AG10803 (cell line): ENCODE results near the gene ZNF236.

ENCODE experiments used
- DNase-seq: peaks from one replicate; pipeline ENCODE4 v3.0.0; 2010; ENCODE audit warnings: low read depth
- H3K4me3 ChIP-seq: 2 replicates; pipeline ENCODE4 v1.5.1; 2011; ENCODE audit warnings: mild to moderate bottlenecking, low read length, control low read depth
- CTCF ChIP-seq: conservative IDR thresholded peaks from 2 replicates; pipeline ENCODE4 v1.5.1; 2011; ENCODE audit warnings: mild to moderate bottlenecking, low read length, control low read depth, inconsistent platforms

ZNF236 gene

GRCh38 chr18:76905821-76906220, 83.5 kb downstream of the ZNF236 start:
- H3K4me3 ChIP-seq: no peak overlapping the region
- TF ChIP-seq CTCF: no peak

GRCh38 chr18:76908277-76908676, 85.9 kb downstream of the ZNF236 start:
- no peak for DNase-seq
- H3K4me3 ChIP-seq: no peak overlapping the region
- no peak for TF ChIP-seq CTCF

More at GRCh38 chr18:76905821-76906220, 83.5 kb downstream of the ZNF236 start:
- DNase-seq: no peak

DNA sequence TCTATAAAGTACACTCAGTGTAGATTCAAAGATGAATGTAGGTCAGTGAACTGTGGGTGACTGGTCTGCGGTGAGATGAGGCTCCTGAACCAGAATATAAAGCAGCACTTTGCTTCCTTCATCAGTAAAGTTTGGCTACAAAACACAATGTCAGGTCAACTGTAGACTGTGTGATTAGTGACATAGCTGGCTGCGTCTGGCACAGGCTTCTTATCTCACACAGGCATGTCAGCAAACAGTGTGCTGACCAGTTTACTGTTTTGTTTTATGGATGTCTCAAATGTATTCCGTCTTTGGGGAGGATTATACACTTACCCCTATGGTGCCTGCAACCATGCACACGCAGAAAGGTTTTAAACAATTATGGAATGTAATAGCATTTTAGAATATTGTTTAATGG, 87.1 kb downstream of the ZNF236 start:
- DNase-seq: no peak
- no peak overlapping the region for H3K4me3 ChIP-seq
- no peak for TF ChIP-seq CTCF

DNA sequence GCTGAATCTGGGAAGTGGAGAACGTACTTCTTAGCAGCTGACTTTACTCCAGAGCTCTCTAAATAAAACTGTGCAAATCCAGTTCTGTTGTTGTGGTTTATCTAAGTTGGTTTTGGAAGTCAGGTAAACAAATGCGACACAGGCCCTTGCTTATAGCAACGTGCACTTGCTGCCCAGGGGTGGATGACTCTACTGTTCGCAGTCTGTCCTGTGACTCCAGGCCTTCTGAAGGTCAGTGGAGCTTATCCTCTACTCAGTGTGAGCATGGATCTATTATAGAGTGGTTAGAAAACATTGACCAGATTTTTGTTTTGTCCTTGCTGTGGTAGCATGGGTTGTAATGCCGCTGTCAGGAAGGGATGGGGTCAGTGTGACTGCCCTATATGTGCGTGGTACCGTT, 89.1 kb downstream of the ZNF236 start:
- DNase-seq: no peak
- no peak overlapping the region for H3K4me3 ChIP-seq
- TF ChIP-seq CTCF: no peak

GRCh38 chr18:76913583-76913982, 91.2 kb downstream of the ZNF236 start:
- no peak for DNase-seq
- no peak overlapping the region for H3K4me3 ChIP-seq
- no peak for TF ChIP-seq CTCF

GRCh38 chr18:76914314-76914713, 92.0 kb downstream of the ZNF236 start:
- DNase-seq: no peak
- no peak for TF ChIP-seq CTCF
- no peak overlapping the region for H3K4me3 ChIP-seq

GRCh38 chr18:76914796-76915195, 92.4 kb downstream of the ZNF236 start:
- no peak for TF ChIP-seq CTCF
- DNase-seq: no peak
- H3K4me3 ChIP-seq: no peak overlapping the region
